ENCODE measurements around the gene GTF2H4. TPM values are rescaled to one million over a fixed set of nuclear protein-coding genes. Genes with fewer than 3 reads are reported as not detected.
"Not testable (repeated sequence)": the region's sequence is repeated elsewhere in the genome, so short reads cannot be mapped to it uniquely, and the experiment has no call there.

Gene GTF2H4
- total RNA-seq, 1 donor, result 10.9 TPM

DNA sequence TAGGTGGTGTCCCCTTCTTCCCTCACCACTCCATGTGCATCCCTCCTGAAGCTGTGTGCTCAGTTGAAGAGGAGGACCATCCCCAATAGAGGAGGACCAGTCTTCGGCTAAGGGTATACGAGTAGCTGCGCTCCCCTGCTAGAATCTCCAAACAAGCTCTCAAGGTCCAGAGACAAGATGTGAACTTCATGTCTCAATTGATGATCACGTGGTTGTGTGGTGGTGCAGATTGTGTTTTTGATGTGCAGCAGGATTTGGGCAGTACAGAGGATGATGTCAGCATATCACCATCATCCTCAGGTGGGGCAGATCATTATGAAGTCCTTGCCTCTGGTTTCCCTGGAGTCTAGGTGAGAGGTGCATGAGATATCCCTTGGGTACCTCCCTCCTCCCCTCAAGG is 43.7 kb upstream of the GTF2H4 start:
- Histone ChIP-seq H3K4me3 (ENCODE audit: insufficient read depth, low read length) (no peak overlapping the region), H3K79me2 (ENCODE audit: insufficient read depth, low read length) (no peaks in the 10 kb centered on the region), H3K9me3 (ENCODE audit: low read depth, low read length) (peaks cover under 1% of the 10 kb centered on the region), H4K20me1 (ENCODE audit: insufficient read depth, low read length) (no peaks in the 10 kb centered on the region), H2AFZ (ENCODE audit: low read length) (no peak overlapping the region), H3K4me2 (ENCODE audit: insufficient read depth, low read length) (no peak overlapping the region), H3K27me3 (ENCODE audit: insufficient read depth, low read length) (no peaks in the 10 kb centered on the region), H3K27ac (ENCODE audit: low read depth, low read length) (no peak overlapping the region), H3K4me1 (ENCODE audit: insufficient read depth, low read length) (no peaks in the 10 kb centered on the region), H3K36me3 (ENCODE audit: insufficient read depth, low read length) (no peaks in the 10 kb centered on the region)
- DNase-seq (ENCODE audit: insufficient read length, low spot score, missing footprints), result no peak
- TF ChIP-seq, protein P1, sequence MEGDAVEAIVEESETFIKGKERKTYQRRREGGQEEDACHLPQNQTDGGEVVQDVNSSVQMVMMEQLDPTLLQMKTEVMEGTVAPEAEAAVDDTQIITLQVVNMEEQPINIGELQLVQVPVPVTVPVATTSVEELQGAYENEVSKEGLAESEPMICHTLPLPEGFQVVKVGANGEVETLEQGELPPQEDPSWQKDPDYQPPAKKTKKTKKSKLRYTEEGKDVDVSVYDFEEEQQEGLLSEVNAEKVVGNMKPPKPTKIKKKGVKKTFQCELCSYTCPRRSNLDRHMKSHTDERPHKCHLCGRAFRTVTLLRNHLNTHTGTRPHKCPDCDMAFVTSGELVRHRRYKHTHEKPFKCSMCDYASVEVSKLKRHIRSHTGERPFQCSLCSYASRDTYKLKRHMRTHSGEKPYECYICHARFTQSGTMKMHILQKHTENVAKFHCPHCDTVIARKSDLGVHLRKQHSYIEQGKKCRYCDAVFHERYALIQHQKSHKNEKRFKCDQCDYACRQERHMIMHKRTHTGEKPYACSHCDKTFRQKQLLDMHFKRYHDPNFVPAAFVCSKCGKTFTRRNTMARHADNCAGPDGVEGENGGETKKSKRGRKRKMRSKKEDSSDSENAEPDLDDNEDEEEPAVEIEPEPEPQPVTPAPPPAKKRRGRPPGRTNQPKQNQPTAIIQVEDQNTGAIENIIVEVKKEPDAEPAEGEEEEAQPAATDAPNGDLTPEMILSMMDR (IDR thresholded peaks at IDR 0.05; ENCODE audit: extremely low read depth, low read depth, low read length), result no peak

DNA sequence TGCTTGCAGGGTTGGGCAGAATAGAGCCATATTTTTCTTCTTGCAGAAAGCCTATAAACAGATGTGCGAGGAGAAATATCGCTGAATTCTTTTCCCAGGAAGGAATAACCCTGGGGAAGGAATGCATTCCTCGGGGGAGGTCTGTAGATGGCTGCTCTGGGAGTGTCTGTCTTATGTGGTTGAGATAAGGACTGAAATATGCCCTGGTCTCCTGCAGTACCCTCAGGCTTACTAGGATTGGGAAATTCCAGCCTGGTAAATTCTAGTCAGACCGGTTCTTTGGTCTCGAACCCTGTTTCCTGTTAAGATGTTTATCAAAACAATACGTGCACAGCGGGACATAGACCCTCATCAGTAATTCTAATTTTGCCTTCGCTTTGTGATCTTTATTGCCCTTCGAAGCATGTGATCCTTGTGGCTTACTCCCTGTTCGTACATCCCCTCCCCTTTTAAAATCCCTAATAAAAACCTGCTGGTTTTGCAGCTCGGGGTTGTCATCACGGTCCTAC is 38.7 kb upstream of the GTF2H4 start:
- not testable (repeated sequence) for DNase-seq (ENCODE audit: insufficient read length, low spot score, missing footprints); H2AFZ ChIP-seq (ENCODE audit: low read length); H3K4me1 ChIP-seq (ENCODE audit: insufficient read depth, low read length); H3K9me3 ChIP-seq (ENCODE audit: low read depth, low read length); H3K27me3 ChIP-seq (ENCODE audit: insufficient read depth, low read length); H3K27ac ChIP-seq (ENCODE audit: low read depth, low read length); H3K4me2 ChIP-seq (ENCODE audit: insufficient read depth, low read length); H4K20me1 ChIP-seq (ENCODE audit: insufficient read depth, low read length); H3K79me2 ChIP-seq (ENCODE audit: insufficient read depth, low read length); H3K4me3 ChIP-seq (ENCODE audit: insufficient read depth, low read length); H3K36me3 ChIP-seq (ENCODE audit: insufficient read depth, low read length)

DNA sequence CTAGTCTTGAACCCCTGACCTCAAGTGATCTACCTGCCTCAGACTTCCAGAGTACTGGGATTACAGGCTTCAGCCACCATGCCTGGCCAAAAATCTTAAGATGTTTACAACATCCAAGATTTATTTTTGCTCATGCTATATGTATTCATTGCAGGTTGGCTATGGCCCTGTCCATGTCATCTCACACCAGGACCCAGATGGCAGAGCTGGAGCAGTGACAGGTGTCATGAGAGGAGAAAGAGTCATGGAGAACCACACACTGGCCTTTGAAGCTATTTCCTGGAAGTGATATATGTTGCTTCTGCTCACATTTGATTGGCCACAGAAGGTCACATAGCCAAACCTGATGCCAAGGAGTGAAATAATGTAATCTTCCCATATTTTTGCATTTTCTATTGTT is 37.5 kb upstream of the GTF2H4 start:
- TF ChIP-seq, protein P1 (IDR thresholded peaks at IDR 0.05; ENCODE audit: extremely low read depth, low read depth, low read length), result no peak
- Histone ChIP-seq H3K4me1 (ENCODE audit: insufficient read depth, low read length) (peaks cover 1% of the 10 kb centered on the region), H3K27ac (ENCODE audit: low read depth, low read length) (no peak overlapping the region), H3K4me3 (ENCODE audit: insufficient read depth, low read length) (no peak overlapping the region), H3K4me2 (ENCODE audit: insufficient read depth, low read length) (no peak overlapping the region), H3K9me3 (ENCODE audit: low read depth, low read length) (peaks cover 4% of the 10 kb centered on the region), H3K27me3 (ENCODE audit: insufficient read depth, low read length) (no peaks in the 10 kb centered on the region), H3K79me2 (ENCODE audit: insufficient read depth, low read length) (no peaks in the 10 kb centered on the region), H3K36me3 (ENCODE audit: insufficient read depth, low read length) (no peaks in the 10 kb centered on the region), H2AFZ (ENCODE audit: low read length) (no peak overlapping the region), H4K20me1 (ENCODE audit: insufficient read depth, low read length) (no peaks in the 10 kb centered on the region)
- DNase-seq (ENCODE audit: insufficient read length, low spot score, missing footprints), result no peak

DNA sequence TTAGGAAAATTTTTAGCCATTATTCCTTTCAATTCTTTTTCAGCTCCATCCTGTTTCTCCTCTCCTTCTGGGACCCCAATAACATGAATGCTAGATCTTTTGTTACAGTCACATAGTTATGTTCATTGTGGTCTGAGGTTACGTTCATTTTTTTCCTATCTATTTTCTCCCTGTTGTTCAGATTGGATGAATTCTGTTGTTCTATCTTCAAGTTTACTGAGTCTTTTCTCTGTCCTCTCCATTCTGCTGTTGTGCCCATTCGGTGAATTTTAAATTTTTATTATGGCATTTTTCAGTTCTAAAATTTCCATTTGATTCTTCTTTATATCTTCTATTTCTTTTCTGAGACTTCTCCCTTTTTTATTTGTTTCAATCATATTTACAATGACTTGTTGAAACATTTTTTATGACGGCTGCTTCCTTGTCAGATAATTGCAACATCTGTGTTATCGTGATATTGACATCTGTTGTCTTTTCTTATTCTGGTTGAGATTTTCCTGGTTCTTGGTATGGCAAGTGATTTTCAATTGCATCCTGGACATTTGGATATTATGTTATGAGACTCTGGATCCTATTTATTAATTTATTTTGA is 36.3 kb upstream of the GTF2H4 start:
- TF ChIP-seq, protein P1 (IDR thresholded peaks at IDR 0.05; ENCODE audit: extremely low read depth, low read depth, low read length), result no peak
- H3K9me3 ChIP-seq (ENCODE audit: low read depth, low read length), result peaks cover 4% of the 10 kb centered on the region
- H2AFZ ChIP-seq (ENCODE audit: low read length), result no peak overlapping the region
- H3K4me2 ChIP-seq (ENCODE audit: insufficient read depth, low read length), result no peak overlapping the region
- no peak for DNase-seq (ENCODE audit: insufficient read length, low spot score, missing footprints)
- no peaks in the 10 kb centered on the region for H3K27me3 ChIP-seq (ENCODE audit: insufficient read depth, low read length)
- no peak overlapping the region for H3K27ac ChIP-seq (ENCODE audit: low read depth, low read length)
- H3K79me2 ChIP-seq (ENCODE audit: insufficient read depth, low read length), result no peaks in the 10 kb centered on the region
- peaks cover 9% of the 10 kb centered on the region for H3K4me1 ChIP-seq (ENCODE audit: insufficient read depth, low read length)
- no peaks in the 10 kb centered on the region for H3K36me3 ChIP-seq (ENCODE audit: insufficient read depth, low read length)
- H4K20me1 ChIP-seq (ENCODE audit: insufficient read depth, low read length), result no peaks in the 10 kb centered on the region
- H3K4me3 ChIP-seq (ENCODE audit: insufficient read depth, low read length), result no peak overlapping the region
